HG02884 (cell line): ENCODE measurements around the gene ALPG.
"Not testable (repeated sequence)": the region's sequence is repeated elsewhere in the genome, so short reads cannot be mapped to it uniquely, and the experiment has no call there.

Experiments
- ATAC-seq: cut with Tn5 transposase; IDR thresholded peaks from one replicate; pipeline ENCODE4 v1.9.1; 2021; ENCODE audit warnings: mild to moderate bottlenecking, moderate library complexity; ENCODE audit not compliant: unreplicated experiment

Gene ALPG

DNA sequence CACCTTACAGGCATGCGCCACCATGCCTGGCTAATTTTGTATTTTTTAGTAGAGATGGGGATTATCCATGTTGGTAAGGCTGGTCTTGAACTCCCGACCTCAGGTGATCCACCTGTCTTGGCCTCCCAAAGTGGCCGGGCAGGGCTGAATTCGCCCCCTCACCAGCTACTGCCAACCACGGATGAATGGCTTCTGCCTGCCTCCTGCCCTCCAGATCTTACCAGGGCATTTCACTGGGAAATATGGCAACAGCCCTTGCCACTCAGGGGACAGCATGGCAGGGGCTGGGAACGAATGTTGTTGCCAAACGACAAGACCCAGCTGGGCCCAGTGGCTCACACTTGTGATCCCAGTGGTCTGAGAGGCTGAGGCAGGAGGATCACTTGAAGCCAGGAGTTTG, 29.9 kb upstream of the ALPG start:
- ATAC-seq, result no peak

DNA sequence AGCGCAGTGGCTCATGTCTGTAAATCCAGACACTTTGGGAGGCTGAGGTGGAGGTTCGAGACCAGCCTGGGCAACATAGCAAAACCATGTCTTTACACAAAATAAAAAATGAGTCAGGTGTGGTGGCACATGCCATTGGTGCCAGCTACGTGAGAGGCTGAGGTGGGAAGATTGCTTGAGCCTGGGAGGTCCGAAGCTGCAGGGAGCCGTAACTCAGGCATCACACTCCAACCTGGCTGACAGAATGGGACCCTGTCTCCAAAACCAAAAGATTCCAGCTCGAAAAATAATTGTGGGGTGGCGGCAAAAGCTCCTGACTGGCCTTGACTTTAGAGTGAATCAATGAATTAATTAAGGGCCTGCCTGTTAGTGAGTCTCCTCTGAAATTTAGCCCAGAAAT, 29.3 kb upstream of the ALPG start:
- no peak for ATAC-seq

DNA sequence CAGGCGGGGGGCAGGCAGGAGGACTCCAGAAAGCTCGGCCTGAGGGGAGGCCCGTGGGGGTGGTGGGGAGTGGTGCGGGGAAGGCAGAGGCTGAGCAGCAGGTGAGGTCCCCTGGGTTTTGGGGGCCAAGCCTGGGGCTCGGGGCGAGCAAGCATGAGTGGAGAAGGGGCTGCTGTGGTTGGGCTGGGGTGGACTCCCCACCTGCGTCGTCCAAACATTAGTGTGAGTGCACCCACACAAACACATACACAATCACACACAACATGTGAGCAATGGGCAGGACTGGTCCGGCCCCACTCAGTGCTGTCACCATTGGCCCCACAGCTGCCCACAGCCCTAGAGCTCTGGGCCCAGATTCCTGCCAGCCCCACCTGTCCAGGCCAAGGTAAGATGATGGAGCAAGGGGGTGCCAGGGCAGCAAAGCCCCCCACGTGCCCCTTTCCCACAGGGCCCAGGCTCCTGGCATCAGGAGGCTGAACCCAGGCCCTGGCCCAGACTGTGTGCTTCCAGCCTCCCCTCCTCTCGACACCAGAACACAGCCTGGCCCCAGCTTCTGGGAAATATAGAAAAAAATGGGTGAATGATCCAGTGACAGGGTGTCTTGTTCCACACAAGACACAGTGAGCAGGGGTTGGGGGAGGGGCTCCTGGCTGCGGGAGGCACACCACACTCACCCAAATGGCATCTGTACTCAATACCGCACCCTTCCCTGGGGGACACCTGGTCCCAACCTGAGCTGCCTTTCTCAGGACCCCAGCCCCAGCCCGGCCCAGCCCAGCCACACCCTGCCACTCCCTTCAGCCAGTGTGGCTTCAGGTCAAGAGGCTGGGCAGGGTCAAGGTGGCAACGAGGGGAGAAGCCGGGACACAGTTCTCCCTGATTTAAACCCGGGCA, 28.6 kb upstream of the ALPG start:
- ATAC-seq, result no peak

DNA sequence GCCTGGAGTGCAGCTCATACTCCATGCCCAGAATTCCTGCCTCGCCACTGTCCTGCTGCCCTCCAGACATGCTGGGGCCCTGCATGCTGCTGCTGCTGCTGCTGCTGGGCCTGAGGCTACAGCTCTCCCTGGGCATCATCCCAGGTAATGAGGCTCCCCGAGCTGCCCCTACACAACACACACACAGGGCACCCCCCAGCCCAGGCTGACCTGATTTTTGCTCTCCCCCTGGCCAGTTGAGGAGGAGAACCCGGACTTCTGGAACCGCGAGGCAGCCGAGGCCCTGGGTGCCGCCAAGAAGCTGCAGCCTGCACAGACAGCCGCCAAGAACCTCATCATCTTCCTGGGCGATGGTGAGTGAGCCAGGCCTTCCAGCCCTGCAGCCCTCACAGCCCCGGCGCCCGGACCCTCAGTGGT, 27.9 kb upstream of the ALPG start, which contains the start of gene ALPP:
ALPP (plus strand) TSS at position 17 of the 417 bp plus-strand sequence; CDS start at position 69, 52 bp downstream.
- ATAC-seq, result not testable (repeated sequence)

DNA sequence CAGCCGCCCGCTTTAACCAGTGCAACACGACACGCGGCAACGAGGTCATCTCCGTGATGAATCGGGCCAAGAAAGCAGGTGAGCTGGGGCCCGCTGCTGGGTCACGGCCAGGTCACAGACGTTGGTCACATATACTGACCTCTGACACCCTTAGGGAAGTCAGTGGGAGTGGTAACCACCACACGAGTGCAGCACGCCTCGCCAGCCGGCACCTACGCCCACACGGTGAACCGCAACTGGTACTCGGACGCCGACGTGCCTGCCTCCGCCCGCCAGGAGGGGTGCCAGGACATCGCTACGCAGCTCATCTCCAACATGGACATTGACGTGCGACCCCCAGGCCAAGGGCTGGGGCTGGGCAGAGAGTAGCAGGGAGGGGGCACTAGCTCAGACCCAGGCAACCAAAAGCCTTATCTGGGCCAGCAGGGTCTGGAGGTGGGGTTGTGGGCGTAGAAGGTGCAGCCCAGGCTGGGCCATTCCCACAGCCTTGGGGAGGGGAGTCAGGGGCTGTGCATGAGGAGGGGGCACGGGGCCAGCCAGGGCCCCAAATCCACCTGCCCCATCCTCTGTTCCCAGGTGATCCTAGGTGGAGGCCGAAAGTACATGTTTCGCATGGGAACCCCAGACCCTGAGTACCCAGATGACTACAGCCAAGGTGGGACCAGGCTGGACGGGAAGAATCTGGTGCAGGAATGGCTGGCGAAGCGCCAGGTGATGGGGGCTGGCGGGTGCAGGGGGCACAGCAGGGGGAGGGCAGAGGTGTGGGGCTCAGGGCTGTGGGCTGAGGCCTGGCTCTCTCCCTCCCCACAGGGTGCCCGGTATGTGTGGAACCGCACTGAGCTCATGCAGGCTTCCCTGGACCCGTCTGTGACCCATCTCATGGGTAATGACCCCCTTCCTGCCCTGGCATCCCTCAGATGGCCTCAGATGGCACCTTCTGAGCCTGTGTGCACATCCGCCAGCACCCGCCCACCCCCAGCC, 26.7 kb upstream of the ALPG start:
- ATAC-seq, result not testable (repeated sequence)

DNA sequence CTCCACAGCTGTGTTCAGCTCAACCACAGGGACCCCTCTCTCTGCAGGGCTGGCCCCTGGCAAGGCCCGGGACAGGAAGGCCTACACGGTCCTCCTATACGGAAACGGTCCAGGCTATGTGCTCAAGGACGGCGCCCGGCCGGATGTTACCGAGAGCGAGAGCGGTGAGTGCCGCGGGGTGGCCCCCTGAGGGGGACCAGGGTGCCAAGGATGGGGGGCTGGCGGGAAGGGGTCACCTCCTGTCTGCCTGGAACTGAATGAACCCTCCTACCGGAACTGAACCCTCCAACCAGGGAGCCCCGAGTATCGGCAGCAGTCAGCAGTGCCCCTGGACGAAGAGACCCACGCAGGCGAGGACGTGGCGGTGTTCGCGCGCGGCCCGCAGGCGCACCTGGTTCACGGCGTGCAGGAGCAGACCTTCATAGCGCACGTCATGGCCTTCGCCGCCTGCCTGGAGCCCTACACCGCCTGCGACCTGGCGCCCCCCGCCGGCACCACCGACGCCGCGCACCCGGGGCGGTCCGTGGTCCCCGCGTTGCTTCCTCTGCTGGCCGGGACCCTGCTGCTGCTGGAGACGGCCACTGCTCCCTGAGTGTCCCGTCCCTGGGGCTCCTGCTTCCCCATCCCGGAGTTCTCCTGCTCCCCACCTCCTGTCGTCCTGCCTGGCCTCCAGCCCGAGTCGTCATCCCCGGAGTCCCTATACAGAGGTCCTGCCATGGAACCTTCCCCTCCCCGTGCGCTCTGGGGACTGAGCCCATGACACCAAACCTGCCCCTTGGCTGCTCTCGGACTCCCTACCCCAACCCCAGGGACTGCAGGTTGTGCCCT, 25.2 kb upstream of the ALPG start:
- ATAC-seq, result not testable (repeated sequence)

DNA sequence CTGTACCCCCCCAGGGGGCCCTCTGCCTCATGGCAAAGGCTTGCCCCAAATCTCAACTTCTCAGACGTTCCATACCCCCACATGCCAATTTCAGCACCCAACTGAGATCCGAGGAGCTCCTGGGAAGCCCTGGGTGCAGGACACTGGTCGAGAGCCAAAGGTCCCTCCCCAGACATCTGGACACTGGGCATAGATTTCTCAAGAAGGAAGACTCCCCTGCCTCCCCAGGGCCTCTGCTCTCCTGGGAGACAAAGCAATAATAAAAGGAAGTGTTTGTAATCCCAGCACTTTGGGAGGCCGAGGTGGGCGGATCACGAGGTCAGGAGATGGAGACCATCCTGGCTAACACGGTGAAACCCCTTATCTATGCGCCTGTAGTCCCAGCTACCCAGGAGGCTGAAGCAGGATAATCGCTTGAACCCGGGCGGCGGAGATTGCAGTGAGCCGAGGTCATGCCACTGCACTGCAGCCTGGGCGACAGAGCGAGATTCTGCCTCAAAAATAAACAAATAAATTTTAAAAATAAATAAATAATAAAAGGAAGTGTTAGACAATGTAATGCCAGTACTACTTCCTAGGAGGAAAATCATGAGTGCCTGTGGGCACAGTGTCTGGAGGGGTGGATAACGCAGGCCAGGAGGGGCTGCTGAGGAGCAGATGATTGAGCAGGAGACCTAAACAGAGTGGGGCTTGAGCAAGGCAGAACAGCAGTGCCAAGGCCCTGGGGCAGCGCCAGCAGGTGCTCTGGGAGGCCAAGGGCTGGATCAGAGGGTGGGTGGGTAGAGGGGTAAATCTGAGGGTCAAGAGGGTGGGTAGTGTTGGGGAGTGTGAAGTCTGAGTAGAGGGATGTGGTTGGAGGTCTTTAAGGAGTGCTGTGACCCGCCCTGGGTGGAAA, 24.1 kb upstream of the ALPG start:
- ATAC-seq, result no peak

DNA sequence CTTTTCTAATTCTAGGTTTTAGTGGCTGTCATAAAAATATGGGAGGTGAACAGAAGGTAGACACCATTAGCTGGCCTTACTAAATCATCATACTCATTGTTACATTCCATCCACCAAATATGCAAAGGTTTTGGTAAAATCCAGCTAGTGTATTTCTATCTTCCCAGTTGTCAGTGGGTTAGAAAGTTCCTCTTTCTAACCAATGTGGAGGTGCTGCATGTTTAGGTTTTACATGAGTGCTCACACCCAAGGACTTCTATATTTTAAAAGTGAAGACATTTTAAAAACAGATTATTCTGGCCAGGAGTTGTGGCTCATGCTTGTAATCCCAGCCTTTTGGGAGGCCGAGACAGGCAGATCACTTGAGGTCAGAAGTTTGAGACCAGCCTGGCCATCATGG, 22.2 kb upstream of the ALPG start:
- ATAC-seq, result no peak

DNA sequence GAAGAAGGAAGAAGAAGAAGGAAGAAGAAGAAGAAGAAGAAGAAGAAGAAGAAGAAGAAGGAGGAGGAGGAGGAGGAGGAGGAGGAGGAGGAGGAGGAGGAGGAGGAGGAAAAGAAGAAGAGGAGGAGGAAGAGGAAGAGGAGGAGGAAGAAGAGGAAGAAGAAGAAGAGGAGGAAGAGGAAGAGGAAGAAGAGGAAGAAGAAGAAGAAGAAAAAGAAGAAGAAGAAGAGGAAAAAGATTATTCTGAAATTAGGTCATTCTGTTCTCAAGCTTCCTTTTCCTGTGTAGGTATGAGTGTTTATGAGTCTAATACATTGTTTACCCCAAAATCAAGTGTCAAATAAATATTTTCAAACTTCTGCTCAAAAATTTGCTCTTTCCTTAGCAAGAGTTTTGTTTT, 21.6 kb upstream of the ALPG start:
- ATAC-seq, result not testable (repeated sequence)

DNA sequence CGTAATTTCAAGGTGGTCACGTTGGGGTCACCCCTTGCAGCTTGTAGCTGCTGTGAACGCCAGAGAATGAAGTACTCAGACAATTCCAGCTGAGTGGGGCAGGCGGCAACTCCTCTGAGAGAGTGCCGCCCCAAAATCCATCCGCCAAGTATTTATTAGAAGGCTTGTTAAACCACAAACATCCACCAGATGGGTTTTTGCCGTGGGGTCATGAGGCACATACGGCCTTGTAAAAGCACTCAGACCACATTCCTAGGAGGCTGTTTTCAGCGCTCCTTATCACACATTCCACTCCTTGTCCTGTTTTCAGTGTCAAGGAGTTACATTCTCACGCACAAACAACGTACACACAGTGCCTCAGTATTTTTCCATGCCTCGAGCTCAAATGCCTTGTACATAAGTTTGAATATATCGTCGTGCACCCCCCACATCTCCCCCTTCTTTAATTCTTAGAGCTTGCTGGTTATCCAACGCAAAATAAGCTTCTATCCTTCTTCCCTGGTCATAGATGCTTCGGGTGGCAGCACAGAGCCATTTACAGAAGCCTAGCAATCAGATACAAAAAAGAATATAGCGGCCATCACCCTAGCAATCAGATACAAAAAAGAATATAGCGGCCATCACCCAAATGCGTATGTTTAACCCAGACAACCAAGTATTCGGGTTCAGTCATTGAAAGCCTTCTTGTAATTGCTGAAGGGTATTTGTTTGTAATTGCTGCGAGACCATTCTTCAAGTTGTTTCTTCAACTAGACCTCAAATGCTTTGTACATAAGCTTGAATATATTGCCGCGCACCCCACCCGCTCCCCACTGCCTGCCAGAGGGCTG, 20.8 kb upstream of the ALPG start:
- ATAC-seq, result no peak

DNA sequence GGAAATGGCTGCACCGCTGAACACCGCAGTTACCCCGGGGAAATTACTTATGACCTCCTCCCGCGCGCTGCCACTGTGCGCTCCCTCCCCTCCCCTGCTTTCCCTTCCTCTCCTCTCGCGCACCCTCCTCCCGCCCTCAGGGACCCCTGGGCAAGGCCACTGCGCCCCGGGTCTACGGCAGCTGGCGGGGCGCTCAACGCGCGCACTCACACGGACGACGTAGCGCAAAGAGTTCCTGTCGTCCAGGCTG, 20.2 kb upstream of the ALPG start:
- ATAC-seq, result no peak

DNA sequence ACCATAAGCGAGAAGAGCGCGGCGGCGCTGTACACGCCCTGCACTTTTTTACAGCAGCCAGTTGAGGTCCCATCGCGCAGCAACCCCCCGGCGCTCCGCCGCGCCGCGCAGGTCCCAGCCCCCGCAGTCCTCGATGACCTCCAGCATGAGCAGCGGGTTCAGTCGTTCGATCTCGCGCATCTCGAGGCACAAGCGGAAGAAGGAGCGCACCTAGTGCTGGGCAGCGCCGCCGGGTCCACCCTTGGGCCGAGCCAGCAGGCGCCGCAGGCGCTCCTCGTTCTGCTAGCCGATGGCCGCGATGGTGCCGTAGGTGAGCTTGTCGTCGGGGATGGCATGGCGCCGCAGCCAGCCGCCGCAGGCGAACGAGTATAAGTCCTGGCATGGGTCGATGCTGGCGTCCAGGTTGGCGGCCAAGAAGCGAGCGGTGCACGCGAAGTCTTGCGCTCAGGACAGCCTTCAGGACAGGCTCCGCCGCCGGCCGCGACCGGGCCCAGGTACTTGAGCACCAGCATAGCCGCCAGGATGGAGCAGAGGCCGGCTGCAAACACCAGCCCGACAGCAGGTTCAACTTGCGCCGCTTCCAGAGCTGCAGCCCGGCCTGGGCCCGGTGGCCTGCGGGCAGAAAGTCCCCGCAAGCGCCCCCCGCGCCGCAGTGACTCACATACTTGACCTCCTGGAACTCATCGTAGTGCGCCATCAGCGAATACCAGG, 19.7 kb upstream of the ALPG start:
- ATAC-seq, result no peak

DNA sequence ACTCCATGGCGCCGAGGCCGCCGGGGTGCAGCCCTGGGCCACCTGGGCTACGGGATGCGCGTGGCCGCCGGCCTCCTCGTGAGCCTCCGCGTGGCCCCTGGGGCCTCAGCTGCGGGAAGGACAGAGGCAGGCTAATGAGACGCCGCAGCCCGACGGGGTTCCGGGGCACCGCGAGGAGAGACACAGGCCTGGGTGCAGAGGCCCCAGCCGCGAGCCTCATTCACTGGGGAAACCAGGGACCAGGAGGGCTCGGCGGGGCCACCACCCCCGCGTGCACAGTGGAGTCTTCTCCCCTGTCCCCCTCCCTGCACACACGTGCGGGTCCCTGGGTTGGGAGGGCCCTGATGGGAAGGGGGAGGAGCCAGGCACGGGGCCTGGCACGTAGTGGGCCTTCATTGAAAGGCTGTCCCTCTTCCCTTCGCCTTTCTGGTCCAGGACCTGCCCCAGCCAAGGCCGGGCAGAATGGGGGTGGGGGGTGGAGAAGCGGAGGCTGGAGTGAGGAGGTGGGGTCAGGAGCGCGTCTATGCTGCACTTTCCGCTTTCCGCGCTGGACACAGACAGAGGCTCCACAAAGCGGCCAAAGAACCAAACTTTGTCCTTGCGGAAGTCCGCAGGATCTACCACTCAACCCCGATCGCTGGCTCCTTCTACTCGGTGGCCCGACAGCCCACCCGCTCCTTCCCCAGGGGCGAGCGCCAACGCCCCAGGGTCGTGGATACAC, 19.0 kb upstream of the ALPG start:
- ATAC-seq, result no peak

DNA sequence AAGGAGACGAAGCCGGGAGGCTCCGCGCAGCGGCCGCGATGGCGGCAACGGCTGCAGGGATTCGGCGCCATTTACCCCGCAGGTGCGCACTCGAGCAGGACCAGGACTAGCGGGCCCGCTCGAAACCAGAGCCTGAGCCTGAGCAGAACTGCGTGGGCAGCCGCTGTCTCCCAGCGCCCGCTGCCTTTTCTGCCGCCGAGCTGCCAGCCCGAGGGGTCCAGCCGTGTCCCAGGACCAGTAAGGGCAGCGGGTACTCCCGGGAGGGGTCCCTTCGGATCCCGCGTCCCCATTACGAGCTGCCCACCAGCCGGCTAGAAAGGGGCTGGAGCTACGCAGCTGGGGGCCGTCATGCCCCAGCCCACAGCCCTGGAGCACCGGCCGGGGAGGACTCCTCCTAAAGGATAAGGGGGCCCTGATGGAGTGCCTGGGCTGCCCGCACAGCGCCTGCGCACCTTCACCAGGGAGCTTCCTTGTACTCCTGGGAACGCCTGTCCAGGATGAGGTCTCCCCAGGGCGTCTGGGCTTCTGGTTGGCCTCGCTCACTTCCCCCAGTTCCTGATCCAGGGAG, 18.2 kb upstream of the ALPG start:
- no peak for ATAC-seq

DNA sequence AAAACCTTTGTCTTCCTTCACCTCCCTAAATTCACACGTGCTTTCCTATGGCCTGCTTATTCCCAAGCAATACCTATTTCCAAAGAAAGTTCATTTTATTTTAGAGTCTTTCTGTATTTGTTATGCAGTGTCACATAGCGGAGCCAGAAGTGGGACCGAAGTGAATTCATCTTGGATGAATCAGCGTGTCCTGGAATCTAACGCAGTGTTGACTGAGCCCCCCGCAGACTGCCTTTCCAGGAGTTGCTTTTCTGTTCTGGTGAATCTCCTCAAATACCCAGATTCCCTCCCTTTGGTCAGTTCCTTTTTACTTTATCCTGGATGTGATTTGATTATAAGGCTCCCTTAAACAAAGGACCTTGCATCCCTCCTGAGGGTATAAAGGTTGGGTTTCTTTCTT, 17.3 kb upstream of the ALPG start:
- ATAC-seq, result no peak

DNA sequence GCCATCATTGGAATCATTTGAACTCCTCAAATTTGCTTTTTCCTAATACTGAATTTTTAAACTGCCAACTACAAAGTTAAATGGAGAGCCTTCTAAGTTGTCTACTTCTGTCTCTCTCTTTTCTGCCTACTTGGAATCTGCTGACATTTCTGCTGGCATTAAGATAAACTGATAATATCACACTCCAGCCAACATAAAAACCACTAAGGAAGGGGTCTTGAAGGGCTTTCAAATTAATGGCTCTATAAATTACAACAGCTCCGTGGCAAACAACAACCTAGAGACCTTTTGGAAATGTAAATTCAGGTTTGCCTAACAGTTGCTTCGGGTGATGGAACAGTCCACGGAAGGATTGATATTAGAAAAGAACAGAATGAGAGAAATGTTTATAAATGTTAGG, 16.0 kb upstream of the ALPG start:
- no peak for ATAC-seq

DNA sequence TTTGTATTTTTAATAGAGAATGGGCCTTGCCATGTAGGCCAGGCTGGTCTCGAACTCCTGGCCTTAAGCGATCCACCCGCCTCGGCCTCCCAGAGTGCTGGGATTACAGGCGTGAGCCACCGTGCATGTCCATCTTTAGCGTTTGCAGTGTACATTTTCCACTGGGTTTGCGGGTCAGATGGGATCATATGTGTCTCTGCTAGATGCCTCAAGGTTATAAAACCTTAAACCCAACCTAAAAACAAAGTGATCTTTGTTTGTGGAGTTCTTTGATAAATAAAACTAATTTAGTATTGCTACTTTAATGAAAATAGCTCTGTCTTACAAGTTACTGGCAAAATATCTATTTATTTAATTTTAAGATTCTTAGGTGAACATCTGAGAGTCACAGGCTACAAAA, 13.1 kb upstream of the ALPG start:
- no peak for ATAC-seq

DNA sequence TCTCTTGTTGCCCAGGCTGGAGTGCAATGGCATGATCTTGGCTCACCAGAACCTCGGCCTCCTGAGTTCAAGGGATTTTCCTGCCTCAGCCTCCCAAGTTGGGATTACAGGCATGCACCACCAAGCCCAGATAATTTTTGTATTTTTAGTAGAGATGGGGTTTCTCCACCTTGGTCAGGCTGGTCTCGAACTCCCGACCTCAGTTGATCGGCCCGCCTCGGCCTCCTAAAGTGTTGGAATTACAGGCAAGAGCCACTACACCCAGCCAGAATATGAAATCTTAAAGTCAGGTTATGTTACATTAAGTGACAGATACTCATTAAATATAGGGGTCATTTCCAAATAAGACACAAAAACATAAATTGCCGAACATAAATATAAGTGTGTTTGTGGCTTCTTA, 12.2 kb upstream of the ALPG start:
- ATAC-seq, result not testable (repeated sequence)
